CD4-positive, alpha-beta memory T cell (primary cell): ENCODE measurements around the gene PDZK1IP1. TPM values are rescaled to one million over a fixed set of nuclear protein-coding genes. Genes with fewer than 3 reads are reported as not detected.
"Not testable (repeated sequence)": the region's sequence is repeated elsewhere in the genome, so short reads cannot be mapped to it uniquely, and the experiment has no call there.

Experiments used
- CTCF ChIA-PET: fragments of 350-600 bp; sonication (Branson Sonifier 250); formaldehyde crosslinking; loops from one replicate; lab custom pipeline; 2021; ENCODE audit warnings: inconsistent platforms; ENCODE audit not compliant: partially characterized antibody; lab: Charles Lee
- POLR2A ChIA-PET: fragments of 350-600 bp; sonication (Branson Sonifier 250); formaldehyde crosslinking; loops from one replicate; lab custom pipeline; 2021; ENCODE audit not compliant: partially characterized antibody; lab: Charles Lee
- DNase-seq, 5 donors: peaks; one replicate each; pipeline versions ENCODE4 v3.0.0 to v3.0.0-alpha.2; 2020 to 2022; ENCODE audit warnings: mixed read lengths in 1 of 5
- H3K27ac ChIP-seq: one replicate; pipeline ENCODE4 v1.7.0; 2013; ENCODE audit warnings: low read depth, low read length
- H3K27me3 ChIP-seq: 2 replicates; pipeline ENCODE4 v1.7.0; 2013; ENCODE audit warnings: mild to moderate bottlenecking, low read length, moderate library complexity; ENCODE audit not compliant: insufficient read depth
- H3K36me3 ChIP-seq: 2 replicates; pipeline ENCODE4 v1.7.0; 2013; ENCODE audit warnings: mild to moderate bottlenecking, low read length, moderate library complexity; ENCODE audit not compliant: insufficient read depth
- H3K4me1 ChIP-seq: 2 replicates; pipeline ENCODE4 v1.7.0; 2013; ENCODE audit warnings: mild to moderate bottlenecking, low read length, moderate library complexity; ENCODE audit not compliant: insufficient read depth
- H3K4me3 ChIP-seq, 2 donors: one replicate each; pipeline ENCODE4 v1.7.0; 2013; ENCODE audit warnings: low read length in 2 of 2, mild to moderate bottlenecking in 1 of 2
- H3K9me3 ChIP-seq, 2 donors: one replicate each; pipeline ENCODE4 v1.7.0; 2013; ENCODE audit warnings: low read length in 2 of 2, control low read depth in 1 of 2; ENCODE audit not compliant: control insufficient read depth in 1 of 2
- H3K27ac Mint-ChIP-seq, 7 donors: one replicate each; pipeline ENCODE4 v1.8.0; 2020 to 2021; ENCODE audit warnings: mixed read lengths in 7 of 7, mild to moderate bottlenecking in 6 of 7, inconsistent platforms in 3 of 7, moderate library complexity in 3 of 7
- H3K27me3 Mint-ChIP-seq, 2 donors: one replicate each; pipeline ENCODE4 v1.8.0; 2020 to 2021; ENCODE audit warnings: mixed read lengths in 2 of 2
- H3K36me3 Mint-ChIP-seq, 2 donors: one replicate each; pipeline ENCODE4 v1.8.0; 2020 to 2021; ENCODE audit warnings: mixed read lengths in 2 of 2, inconsistent platforms in 1 of 2, mild to moderate bottlenecking in 1 of 2
- H3K4me1 Mint-ChIP-seq, 4 donors: one replicate each; pipeline ENCODE4 v1.8.0; 2020 to 2021; ENCODE audit warnings: mixed read lengths in 4 of 4, mild to moderate bottlenecking in 1 of 4
- H3K4me3 Mint-ChIP-seq, 8 donors: one replicate each; pipeline ENCODE4 v1.8.0; 2020 to 2021; ENCODE audit warnings: mixed read lengths in 8 of 8, mild to moderate bottlenecking in 7 of 8, moderate library complexity in 6 of 8, inconsistent platforms in 3 of 8
- H3K9me3 Mint-ChIP-seq, 8 donors: one replicate each; pipeline ENCODE4 v1.8.0; 2020 to 2021; ENCODE audit warnings: mixed read lengths in 8 of 8, mild to moderate bottlenecking in 5 of 8, inconsistent platforms in 3 of 8, moderate library complexity in 1 of 8
- intact Hi-C: fragments of 100-400 bp; cut with micrococcal nuclease; formaldehyde crosslinking; loops from one replicate; pipeline ENCODE4 v1.15.1; 2023
- polyA plus RNA-seq, 2 donors: library from polyadenylated mRNA; unstranded; fragments of 300-500 nt; fragmentation: Illumina TruSeq; gene quantifications; one replicate each; pipeline ENCODE4 v1.2.3, GENCODE V29; 2021
- total RNA-seq, 2 experiments: library from RNA; stranded (reverse); gene quantifications; one replicate each; pipeline ENCODE4 v1.2.3, GENCODE V29; 2021

The PDZK1IP1 gene
- total and polyA plus RNA-seq, 4 experiments from 2014 or later = not detected

DNA sequence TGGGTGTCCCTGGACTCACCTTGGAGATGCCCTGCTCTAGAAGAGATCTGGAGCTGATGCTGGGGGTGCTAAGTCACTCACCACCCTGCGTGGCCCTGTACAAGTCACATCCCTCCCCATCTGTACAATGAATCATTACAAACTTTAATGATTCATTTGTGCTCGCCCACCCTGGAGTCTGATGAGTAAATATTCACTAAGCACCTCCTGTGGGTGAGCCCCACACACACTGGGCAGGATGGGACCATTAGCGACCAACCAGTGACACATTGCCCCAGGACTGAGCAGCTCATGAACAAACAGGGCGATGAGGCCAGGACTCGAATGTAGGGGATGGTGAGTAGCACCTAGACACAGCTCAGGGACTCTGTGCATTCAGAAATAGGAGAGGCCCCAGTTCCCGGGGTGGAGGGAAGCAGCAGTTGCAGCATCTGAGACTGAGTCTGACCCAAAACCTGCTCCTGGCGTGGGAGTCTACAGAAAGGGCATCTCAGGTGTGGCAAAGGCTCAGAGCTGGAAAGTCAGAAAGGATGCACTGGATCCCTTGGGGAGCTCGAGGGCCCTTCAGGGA lies 18.1 kb upstream of the PDZK1IP1 start:
- CTCF ChIA-PET = interaction anchor here (3.2 kb wide), 1 partner anchor 15 kb away, joined by 16 read pairs; no protein-coding TSS in a partner anchor
- Mint-ChIP-seq H3K36me3 (no peaks in the 10 kb centered on the region), H3K9me3 (peaks cover 0 to 4% (median 0%) of the 10 kb centered on the region in 8 donors), H3K4me1 (peaks cover 0 to 5% (median under 1%) of the 10 kb centered on the region in 4 donors), H3K27me3 (peaks cover 18 to 26% of the 10 kb centered on the region in 2 donors), H3K27ac (no peak overlapping the region), H3K4me3 (no peak overlapping the region)
- POLR2A ChIA-PET = no interaction called here
- no peak overlapping the region for H3K27ac ChIP-seq
- no peaks in the 10 kb centered on the region for H3K4me1 ChIP-seq
- no peak for DNase-seq
- no peak overlapping the region for H3K4me3 ChIP-seq
- no peaks in the 10 kb centered on the region for H3K36me3 ChIP-seq
- no peaks in the 10 kb centered on the region for H3K9me3 ChIP-seq
- intact Hi-C loops = no loop called here
- H3K27me3 ChIP-seq = no peaks in the 10 kb centered on the region

DNA sequence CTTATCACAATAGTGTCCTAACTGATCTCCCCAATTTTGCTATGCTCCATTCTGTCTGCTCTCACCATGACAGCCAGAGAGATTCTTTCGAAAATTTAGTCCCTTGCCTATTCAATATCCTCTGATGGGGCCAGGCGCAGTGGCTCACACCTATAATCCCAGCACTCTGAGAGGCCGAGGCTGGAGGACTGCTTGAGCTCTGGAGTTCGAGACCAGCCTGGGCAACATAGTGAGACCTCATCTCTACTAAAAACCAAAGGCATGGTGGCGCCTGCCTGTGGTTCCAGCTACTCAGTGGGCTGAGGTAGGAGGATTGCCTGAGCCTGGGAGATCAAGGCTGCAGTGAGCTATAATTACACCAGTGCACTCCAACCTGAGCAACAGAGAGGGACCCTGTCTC lies 16.1 kb upstream of the PDZK1IP1 start:
- Histone ChIP-seq H3K4me3 (no peak overlapping the region), H3K36me3 (no peaks in the 10 kb centered on the region), H3K4me1 (no peaks in the 10 kb centered on the region), H3K27me3 (no peaks in the 10 kb centered on the region), H3K9me3 (no peaks in the 10 kb centered on the region), H3K27ac (no peak overlapping the region)
- Mint-ChIP-seq H3K27ac (no peak overlapping the region), H3K4me3 (no peak overlapping the region), H3K9me3 (peaks cover 0 to 4% (median under 1%) of the 10 kb centered on the region in 8 donors), H3K4me1 (peaks cover 0 to 5% (median under 1%) of the 10 kb centered on the region in 4 donors), H3K36me3 (no peaks in the 10 kb centered on the region), H3K27me3 (peaks cover 20 to 26% of the 10 kb centered on the region in 2 donors)
- intact Hi-C loops = no loop called here
- ChIA-PET CTCF (interaction anchor here (2.2 kb wide), 1 partner anchor 13 kb away, joined by 16 read pairs; no protein-coding TSS in a partner anchor), POLR2A (no interaction called here)
- no peak for DNase-seq

DNA sequence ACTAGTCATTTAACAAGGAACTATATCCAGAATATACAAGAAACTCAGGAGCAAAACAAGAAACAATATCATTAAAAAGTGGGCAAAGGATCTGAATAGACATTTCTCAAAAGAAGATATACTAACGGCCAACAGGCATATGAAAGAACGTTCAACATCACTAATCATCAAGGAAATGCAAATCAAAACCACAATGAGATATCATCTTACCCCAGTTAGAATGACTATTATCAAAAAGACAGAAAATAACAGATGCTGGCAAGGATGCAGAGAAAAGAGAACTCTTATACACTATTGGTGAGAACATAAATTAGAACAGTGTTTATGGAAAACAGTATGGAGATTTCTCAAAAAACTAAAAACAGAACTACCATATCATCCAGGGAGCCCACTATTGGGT lies 13.7 kb upstream of the PDZK1IP1 start:
- H3K4me1 ChIP-seq, H3K27ac Mint-ChIP-seq, DNase-seq, H3K4me3 ChIP-seq, H3K36me3 Mint-ChIP-seq, H3K27ac ChIP-seq, H3K9me3 ChIP-seq, intact Hi-C loops, H3K4me1 Mint-ChIP-seq, POLR2A ChIA-PET, H3K9me3 Mint-ChIP-seq, H3K27me3 ChIP-seq, H3K36me3 ChIP-seq, H3K4me3 Mint-ChIP-seq: not testable (repeated sequence)
- H3K27me3 Mint-ChIP-seq = peaks cover 30 to 34% of the 10 kb centered on the region in 2 donors
- CTCF ChIA-PET = interaction anchor here (2.0 kb wide), 1 partner anchor 10 kb away, joined by 18 read pairs; no protein-coding TSS in a partner anchor

DNA sequence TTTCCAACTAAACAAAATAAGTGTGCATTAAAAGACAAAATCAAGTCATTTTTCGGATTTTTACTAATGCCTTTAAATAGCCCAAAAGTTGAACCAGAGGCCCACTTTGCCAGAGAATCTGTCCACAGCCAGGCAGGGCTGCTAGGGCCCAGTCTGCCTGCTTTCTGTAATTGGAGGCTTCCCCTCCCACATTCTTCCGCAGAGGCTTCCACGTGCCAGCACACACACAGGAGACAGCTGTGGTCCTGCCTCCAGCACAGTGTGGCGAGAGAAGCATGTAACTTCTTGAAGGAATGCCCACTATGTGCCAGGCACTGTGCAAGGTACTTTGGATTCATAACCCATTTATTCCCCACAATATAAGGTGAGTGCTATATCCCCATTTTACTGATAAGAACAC lies 11.3 kb upstream of the PDZK1IP1 start:
- Mint-ChIP-seq H3K9me3 (peaks cover 0 to 4% (median 1%) of the 10 kb centered on the region in 8 donors), H3K36me3 (no peaks in the 10 kb centered on the region), H3K27ac (no peak overlapping the region), H3K4me3 (no peak overlapping the region), H3K27me3 (peaks cover 34 to 36% of the 10 kb centered on the region in 2 donors), H3K4me1 (peaks cover 0 to 5% (median under 1%) of the 10 kb centered on the region in 4 donors)
- intact Hi-C loops = no loop called here
- POLR2A ChIA-PET = no interaction called here
- Histone ChIP-seq H3K4me1 (no peaks in the 10 kb centered on the region), H3K27ac (no peak overlapping the region), H3K4me3 (no peak overlapping the region), H3K27me3 (no peaks in the 10 kb centered on the region), H3K9me3 (no peaks in the 10 kb centered on the region), H3K36me3 (no peaks in the 10 kb centered on the region)
- CTCF ChIA-PET = interaction anchor here (0.7 to 2.5 kb wide), 4 partner anchors 8 to 26 kb away, joined by 3 to 18 read pairs (median 8); no protein-coding TSS in a partner anchor
- no peak for DNase-seq

DNA sequence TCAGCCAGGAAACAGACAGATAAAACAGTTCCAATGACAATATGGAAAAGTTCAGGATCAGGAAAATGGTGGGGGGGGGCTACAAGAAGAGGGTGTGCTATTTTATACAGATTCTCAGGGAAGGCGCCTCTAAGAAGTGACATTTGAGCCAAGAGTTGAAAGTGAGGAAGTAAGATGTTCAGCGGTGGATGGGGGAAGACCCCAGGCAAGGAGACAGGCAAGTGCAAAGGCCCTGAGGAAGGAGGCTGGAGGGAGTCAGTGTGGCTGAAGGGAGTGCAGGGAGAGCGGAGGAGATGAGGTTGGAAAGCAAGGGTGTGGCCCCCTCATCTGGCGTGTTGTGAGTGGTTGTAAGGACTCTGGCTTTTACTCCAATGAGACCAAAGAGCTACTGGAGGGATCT lies 8.4 kb upstream of the PDZK1IP1 start:
- Mint-ChIP-seq H3K36me3 (no peaks in the 10 kb centered on the region), H3K4me3 (no peak overlapping the region), H3K27me3 (peaks cover 27 to 34% of the 10 kb centered on the region in 2 donors), H3K4me1 (peaks cover 0 to 4% (median under 1%) of the 10 kb centered on the region in 4 donors), H3K9me3 (peaks cover 0 to 3% (median 1%) of the 10 kb centered on the region in 8 donors), H3K27ac (no peak overlapping the region)
- Histone ChIP-seq H3K4me3 (no peak overlapping the region), H3K27ac (no peak overlapping the region), H3K36me3 (no peaks in the 10 kb centered on the region), H3K9me3 (no peaks in the 10 kb centered on the region), H3K27me3 (no peaks in the 10 kb centered on the region), H3K4me1 (no peaks in the 10 kb centered on the region)
- ChIA-PET CTCF (no interaction called here), POLR2A (no interaction called here)
- DNase-seq = no peak
- intact Hi-C loops = no loop called here

DNA sequence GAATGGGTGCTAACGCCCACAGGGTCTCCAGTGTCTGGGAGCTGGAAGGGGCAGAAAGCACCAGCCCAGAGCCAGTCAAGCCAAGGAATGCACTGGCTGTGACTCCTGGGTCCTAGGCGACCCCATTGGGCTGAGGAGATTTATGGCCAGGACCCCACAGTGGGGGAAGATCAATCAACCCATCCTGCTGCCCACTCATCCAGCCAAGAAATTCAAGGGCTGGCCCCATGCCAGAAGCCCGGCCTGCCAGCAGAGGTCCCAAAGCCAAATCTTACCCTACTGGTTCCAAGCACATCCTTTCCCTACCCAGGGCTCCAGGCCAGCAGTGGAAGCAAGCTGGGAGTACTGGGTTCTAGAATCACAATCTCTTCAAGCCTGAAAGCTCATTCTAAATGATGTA lies 6.8 kb upstream of the PDZK1IP1 start:
- POLR2A ChIA-PET = no interaction called here
- H3K27ac Mint-ChIP-seq = no peak overlapping the region

DNA sequence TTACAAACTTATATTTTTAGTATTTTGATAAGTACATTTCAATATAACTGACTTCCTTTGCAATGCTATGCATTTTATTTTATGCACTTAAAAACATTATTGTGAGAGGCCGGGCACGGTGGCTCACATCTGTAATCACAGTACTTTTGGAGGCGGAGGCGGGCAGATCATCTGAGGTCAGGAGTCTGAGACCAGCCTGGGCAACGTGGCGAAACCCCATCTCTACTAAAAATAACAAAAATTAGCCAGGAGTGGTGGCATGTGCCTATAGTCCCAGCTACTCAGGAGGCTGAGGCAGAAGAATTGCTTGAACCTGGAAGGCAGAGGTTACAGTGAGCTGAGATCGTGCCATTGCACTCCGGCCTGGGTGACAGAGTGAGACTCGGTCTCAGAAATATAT lies 6.1 kb upstream of the PDZK1IP1 start:
- H3K9me3 ChIP-seq, H3K27me3 ChIP-seq, H3K27ac Mint-ChIP-seq, POLR2A ChIA-PET, H3K4me1 ChIP-seq, H3K4me3 ChIP-seq, H3K27ac ChIP-seq, H3K36me3 ChIP-seq, H3K4me3 Mint-ChIP-seq, intact Hi-C loops, H3K9me3 Mint-ChIP-seq, DNase-seq, H3K36me3 Mint-ChIP-seq, H3K4me1 Mint-ChIP-seq: not testable (repeated sequence)
- CTCF ChIA-PET = interaction anchor here (1.5 to 2.0 kb wide), 2 partner anchors 8 to 17 kb away, joined by 4 to 6 read pairs; no protein-coding TSS in a partner anchor
- peaks cover 28 to 30% of the 10 kb centered on the region in 2 donors for H3K27me3 Mint-ChIP-seq

More for the DNA sequence above, 6.8 kb upstream of the PDZK1IP1 start:
- H3K4me3 ChIP-seq = no peak overlapping the region
- CTCF ChIA-PET = interaction anchor here (1.5 to 2.0 kb wide), 2 partner anchors 8 to 18 kb away, joined by 4 to 6 read pairs; no protein-coding TSS in a partner anchor
- Mint-ChIP-seq H3K9me3 (peaks cover 0 to 2% (median 0%) of the 10 kb centered on the region in 8 donors), H3K27me3 (peaks cover 28 to 31% of the 10 kb centered on the region in 2 donors), H3K4me3 (no peak overlapping the region), H3K4me1 (peaks cover 0 to 4% (median 4%) of the 10 kb centered on the region in 4 donors), H3K36me3 (no peaks in the 10 kb centered on the region)
- H3K4me1 ChIP-seq = no peaks in the 10 kb centered on the region
- intact Hi-C loops = no loop called here
- no peak for DNase-seq
- no peaks in the 10 kb centered on the region for H3K27me3 ChIP-seq
- no peak overlapping the region for H3K27ac ChIP-seq
- no peaks in the 10 kb centered on the region for H3K36me3 ChIP-seq
- H3K9me3 ChIP-seq = no peaks in the 10 kb centered on the region
